ENCODE measurements around the gene INTS3. TPM values are rescaled to one million over a fixed set of nuclear protein-coding genes. Genes with fewer than 3 reads are reported as not detected.

INTS3 gene
- total RNA-seq, 1 experiment from 2014 or later = 66.8 TPM

GRCh38 chr1:153774026-153774595, 46.3 kb downstream of the INTS3 start:
- ATAC-seq (no peak), DNase-seq (ENCODE audit: low spot score) (no peak)
- TF ChIP-seq NFYB (CRISPR knock-in tag; conservative IDR thresholded peaks at IDR 0.05; ENCODE audit: low read depth) (no peak), TEAD1 (CRISPR knock-in tag; IDR thresholded peaks at IDR 0.05) (no peak), EMX1 (CRISPR knock-in tag; IDR thresholded peaks at IDR 0.05) (no peak), KAT7 (CRISPR knock-in tag; IDR thresholded peaks at IDR 0.05; ENCODE audit: borderline replicate concordance) (no peak), AFF4 (CRISPR knock-in tag; IDR thresholded peaks at IDR 0.05; ENCODE audit: borderline replicate concordance) (no peak), MAX (CRISPR knock-in tag; IDR thresholded peaks at IDR 0.05) (no peak), PRDM15 (CRISPR knock-in tag; IDR thresholded peaks at IDR 0.05) (no peak), CTCF (IDR thresholded peaks at IDR 0.05) (no peak), GRHL2 (CRISPR knock-in tag; IDR thresholded peaks at IDR 0.05; ENCODE audit: insufficient replicate concordance, severe bottlenecking) (no peak), TCF7 (CRISPR knock-in tag; IDR thresholded peaks at IDR 0.05; ENCODE audit: low read depth) (no peak), E2F1 (CRISPR knock-in tag; IDR thresholded peaks at IDR 0.05) (no peak), ETV6 (CRISPR knock-in tag; IDR thresholded peaks at IDR 0.05) (no peak), JUN (CRISPR knock-in tag; IDR thresholded peaks at IDR 0.05) (no peak), ATF6 (CRISPR knock-in tag; IDR thresholded peaks at IDR 0.05) (no peak), ATF3 (CRISPR knock-in tag; conservative IDR thresholded peaks at IDR 0.05) (no peak), ZNF423 (CRISPR knock-in tag; IDR thresholded peaks at IDR 0.05) (no peak), CREM (CRISPR knock-in tag; IDR thresholded peaks at IDR 0.05) (no peak), ZNF671 (CRISPR knock-in tag; IDR thresholded peaks at IDR 0.05) (no peak), NFATC4 (CRISPR knock-in tag; IDR thresholded peaks at IDR 0.05) (no peak), ZNF232 (CRISPR knock-in tag; IDR thresholded peaks at IDR 0.05) (no peak)
- Mint-ChIP-seq H3K4me3 (peak overlapping the region; percentile 86), H3K27me3 (ENCODE audit: low read depth) (no peaks in the 10 kb centered on the region), H3K27ac (peak overlapping the region; percentile 97; the same call in 1 of the 2 replicates), H3K9me3 (no peaks in the 10 kb centered on the region), H3K36me3 (peaks cover 23% of the 10 kb centered on the region), H3K4me1 (peaks cover 50% of the 10 kb centered on the region)
- ChIA-PET CTCF (interaction anchor here (0.7 to 4.7 kb wide), 4 partner anchors 23 to 219 kb away, joined by 3 to 52 read pairs (median 6); partner anchors contain the start of genes CHTOP and NPR1), POLR2A (no interaction called here)
